ENCODE data around the gene SANBR. TPM values are rescaled to one million over a fixed set of nuclear protein-coding genes. Genes with fewer than 3 reads are reported as not detected.

Gene SANBR
- 30.3 and 33.3 TPM in 2 replicates for total RNA-seq
- long read RNA-seq, partial matches to known transcripts = 21 of 32 reads
- long read RNA-seq, other reads (novel, unspliced or antisense) = 11 of 32 reads

- Mint-ChIP-seq H3K9me3 (no peaks in the 10 kb centered on the region), H3K27ac (ENCODE audit: unreplicated experiment) (peak within 1 kb of the TSS; percentile 97), H3K27me3 (ENCODE audit: low read depth) (no peaks in the 10 kb centered on the region), H3K4me3 (peak within 1 kb of the TSS; percentile 99), H3K36me3 (ENCODE audit: low read depth) (peaks cover 2% of the 10 kb centered on the region), H3K4me1 (peaks cover 22% of the 10 kb centered on the region)
- TF ChIP-seq CTCF (conservative IDR thresholded peaks at IDR 0.05) = no peak
- peak; percentile 76 for DNase-seq (ENCODE audit: low read depth, low spot score)
These were observed at the start of gene SANBR for GRCh38 chr2:61065714-61066709. Gene SANBR (plus strand): TSS chr2:61065871. CDS start chr2:61070351, 4,480 bp downstream.

- H3K27me3 Mint-ChIP-seq (ENCODE audit: low read depth) = no peaks in the 10 kb centered on the region
- H3K9me3 Mint-ChIP-seq = no peaks in the 10 kb centered on the region
- no peak for DNase-seq (ENCODE audit: low read depth, low spot score)
- no peak overlapping the region for H3K27ac Mint-ChIP-seq (ENCODE audit: unreplicated experiment)
- H3K36me3 Mint-ChIP-seq (ENCODE audit: low read depth) = peaks cover 2% of the 10 kb centered on the region
- H3K4me1 Mint-ChIP-seq = peaks cover 31% of the 10 kb centered on the region
- TF ChIP-seq CTCF (conservative IDR thresholded peaks at IDR 0.05) = no peak
- H3K4me3 Mint-ChIP-seq = peak overlapping the region; percentile 99
These were observed 49.7 kb upstream of the SANBR start for GRCh38 chr2:61015976-61016375.

- Mint-ChIP-seq H3K27ac (ENCODE audit: unreplicated experiment) (peak overlapping the region; percentile 73), H3K36me3 (ENCODE audit: low read depth) (peaks cover 4% of the 10 kb centered on the region), H3K9me3 (no peaks in the 10 kb centered on the region), H3K4me3 (peak overlapping the region; percentile 99), H3K27me3 (ENCODE audit: low read depth) (no peaks in the 10 kb centered on the region), H3K4me1 (peaks cover 31% of the 10 kb centered on the region)
- DNase-seq (ENCODE audit: low read depth, low spot score) = no peak
- no peak for TF ChIP-seq CTCF (conservative IDR thresholded peaks at IDR 0.05)
These were observed 49.2 kb upstream of the SANBR start for GRCh38 chr2:61016392-61017002.

GRCh38 chr2:61017003-61017555 lies 48.6 kb upstream of the SANBR start:
- Mint-ChIP-seq H3K4me1 (peaks cover 31% of the 10 kb centered on the region), H3K27ac (ENCODE audit: unreplicated experiment) (peak overlapping the region; percentile 99), H3K36me3 (ENCODE audit: low read depth) (peaks cover 10% of the 10 kb centered on the region), H3K4me3 (peak overlapping the region; percentile 99), H3K9me3 (peaks cover under 1% of the 10 kb centered on the region), H3K27me3 (ENCODE audit: low read depth) (no peaks in the 10 kb centered on the region)
- TF ChIP-seq CTCF (conservative IDR thresholded peaks at IDR 0.05) = no peak
- peak; percentile 59 for DNase-seq (ENCODE audit: low read depth, low spot score)

- DNase-seq (ENCODE audit: low read depth, low spot score) = peak; percentile 4
- Mint-ChIP-seq H3K27ac (ENCODE audit: unreplicated experiment) (peak within 1 kb of the TSS; percentile 99), H3K4me3 (peak within 1 kb of the TSS; percentile 99), H3K9me3 (peaks cover 3% of the 10 kb centered on the region), H3K4me1 (peaks cover 31% of the 10 kb centered on the region), H3K36me3 (ENCODE audit: low read depth) (peaks cover 14% of the 10 kb centered on the region), H3K27me3 (ENCODE audit: low read depth) (no peaks in the 10 kb centered on the region)
- no peak for TF ChIP-seq CTCF (conservative IDR thresholded peaks at IDR 0.05)
These were observed 47.9 kb upstream of the SANBR start, which contains the start of the genes PEX13 and PUS10 for GRCh38 chr2:61017556-61018317. Gene PEX13 (plus strand): TSS chr2:61017720. CDS start chr2:61017760, 40 bp downstream. Gene PUS10 (minus strand): TSS chr2:61018255. CDS start chr2:61011890, 6,365 bp downstream.

Data from neural crest cell (in vitro differentiated cells).